ENCODE results near the gene BMPER.

Gene BMPER

DNA sequence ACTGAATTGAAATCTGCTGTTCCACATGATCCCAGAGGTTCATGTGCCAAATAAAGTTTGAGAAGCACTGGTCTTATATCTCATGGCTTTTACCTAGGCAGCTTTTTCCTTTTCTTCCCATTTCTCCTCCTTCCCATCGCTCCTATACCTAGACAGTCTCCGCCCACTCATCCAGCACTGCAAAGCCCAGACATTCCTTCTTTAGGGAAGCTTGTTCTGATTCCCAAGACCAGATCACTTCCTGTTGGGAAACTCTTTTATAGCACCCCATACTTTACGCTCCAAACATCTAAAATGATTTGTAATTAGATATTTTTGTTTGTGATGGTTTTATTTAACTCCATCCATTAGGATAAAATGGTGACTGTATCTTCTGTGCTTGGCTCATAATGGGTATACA is 75.9 kb downstream of the BMPER start:
- peak overlapping the region; percentile 72 for H3K9ac ChIP-seq (ENCODE audit: low read depth, low read length)
- H3K27me3 ChIP-seq (ENCODE audit: control insufficient read depth, insufficient read depth, low read length): no peaks in the 10 kb centered on the region
- H3K9me3 ChIP-seq (replicated peaks; ENCODE audit: low read length): no peaks in the 10 kb centered on the region
- H3K36me3 ChIP-seq (ENCODE audit: insufficient read depth, low read length): no peaks in the 10 kb centered on the region
- H3K4me3 ChIP-seq (ENCODE audit: low read length): no peak overlapping the region
- peaks cover 43% of the 10 kb centered on the region for H3K4me1 ChIP-seq (ENCODE audit: control insufficient read depth, insufficient read depth, low read length)
- H3K4me2 ChIP-seq (ENCODE audit: low read length): peak overlapping the region; percentile 21

GRCh38 chr7:33981671-33982424 is 76.5 kb downstream of the BMPER start:
- no peak overlapping the region for H3K4me3 ChIP-seq (ENCODE audit: low read length)
- H3K4me2 ChIP-seq (ENCODE audit: low read length): peak overlapping the region; percentile 21
- no peaks in the 10 kb centered on the region for H3K36me3 ChIP-seq (ENCODE audit: insufficient read depth, low read length)
- H3K9me3 ChIP-seq (replicated peaks; ENCODE audit: low read length): no peaks in the 10 kb centered on the region
- peaks cover 49% of the 10 kb centered on the region for H3K4me1 ChIP-seq (ENCODE audit: control insufficient read depth, insufficient read depth, low read length)
- H3K27me3 ChIP-seq (ENCODE audit: control insufficient read depth, insufficient read depth, low read length): no peaks in the 10 kb centered on the region
- peak overlapping the region; percentile 72 for H3K9ac ChIP-seq (ENCODE audit: low read depth, low read length)

DNA sequence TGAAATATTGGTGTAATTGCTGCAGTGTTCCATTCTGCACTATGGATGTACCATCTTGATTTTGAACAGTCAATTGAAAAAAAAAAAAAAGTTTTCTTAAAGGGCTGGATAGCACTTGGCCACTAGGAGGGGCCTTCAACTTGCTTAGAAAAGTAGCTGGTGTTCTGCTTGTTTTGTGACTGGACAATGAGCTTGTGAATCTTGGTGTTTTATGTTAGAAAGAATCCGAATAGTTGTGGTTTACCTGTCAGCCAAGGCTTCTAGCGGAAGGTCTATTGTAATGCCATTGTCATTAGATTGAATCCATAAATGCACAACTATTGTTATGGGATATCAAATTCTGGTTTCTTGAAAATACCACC is 77.1 kb downstream of the BMPER start:
- peaks cover 53% of the 10 kb centered on the region for H3K4me1 ChIP-seq (ENCODE audit: control insufficient read depth, insufficient read depth, low read length)
- H3K27me3 ChIP-seq (ENCODE audit: control insufficient read depth, insufficient read depth, low read length): no peaks in the 10 kb centered on the region
- H3K9ac ChIP-seq (ENCODE audit: low read depth, low read length): peak overlapping the region; percentile 72
- no peaks in the 10 kb centered on the region for H3K36me3 ChIP-seq (ENCODE audit: insufficient read depth, low read length)
- no peaks in the 10 kb centered on the region for H3K9me3 ChIP-seq (replicated peaks; ENCODE audit: low read length)
- no peak overlapping the region for H3K4me3 ChIP-seq (ENCODE audit: low read length)
- no peak overlapping the region for H3K4me2 ChIP-seq (ENCODE audit: low read length)

GRCh38 chr7:33986451-33986850 is 81.1 kb downstream of the BMPER start:
- H3K36me3 ChIP-seq (ENCODE audit: insufficient read depth, low read length): no peaks in the 10 kb centered on the region
- no peaks in the 10 kb centered on the region for H3K27me3 ChIP-seq (ENCODE audit: control insufficient read depth, insufficient read depth, low read length)
- H3K4me1 ChIP-seq (ENCODE audit: control insufficient read depth, insufficient read depth, low read length): peaks cover 40% of the 10 kb centered on the region
- H3K9ac ChIP-seq (ENCODE audit: low read depth, low read length): peak overlapping the region; percentile 67
- peak overlapping the region; percentile 8 for H3K4me3 ChIP-seq (ENCODE audit: low read length)
- H3K9me3 ChIP-seq (replicated peaks; ENCODE audit: low read length): no peaks in the 10 kb centered on the region
- H3K4me2 ChIP-seq (ENCODE audit: low read length): peak overlapping the region; percentile 75

GRCh38 chr7:33986951-33987947 is 81.9 kb downstream of the BMPER start:
- Histone ChIP-seq H3K27me3 (ENCODE audit: control insufficient read depth, insufficient read depth, low read length) (no peaks in the 10 kb centered on the region), H3K36me3 (ENCODE audit: insufficient read depth, low read length) (no peaks in the 10 kb centered on the region), H3K4me2 (ENCODE audit: low read length) (peak overlapping the region; percentile 75), H3K9me3 (replicated peaks; ENCODE audit: low read length) (no peaks in the 10 kb centered on the region), H3K9ac (ENCODE audit: low read depth, low read length) (peak overlapping the region; percentile 67), H3K4me1 (ENCODE audit: control insufficient read depth, insufficient read depth, low read length) (peaks cover 32% of the 10 kb centered on the region), H3K4me3 (ENCODE audit: low read length) (peak overlapping the region; percentile 33)

DNA sequence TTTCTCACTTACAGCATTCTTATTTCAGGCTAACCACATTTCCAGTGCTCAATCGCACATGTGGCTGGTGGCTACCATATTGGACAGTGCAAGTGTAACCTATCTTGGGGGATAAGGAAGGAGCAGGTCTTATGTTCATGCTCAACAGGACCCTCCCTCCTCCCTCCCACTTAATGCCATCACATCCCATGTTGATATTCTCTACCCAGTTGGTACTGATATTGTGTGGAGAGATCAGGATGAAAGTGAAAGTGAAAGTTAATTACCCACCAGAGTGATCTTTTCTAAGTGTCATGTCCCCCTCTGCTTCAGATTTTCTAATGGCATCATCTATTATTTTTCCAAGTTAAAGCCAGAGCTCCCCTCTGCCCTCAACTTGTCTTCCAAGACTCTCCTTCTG is 91.6 kb downstream of the BMPER start:
- no peaks in the 10 kb centered on the region for H3K27me3 ChIP-seq (ENCODE audit: control insufficient read depth, insufficient read depth, low read length)
- peaks cover 17% of the 10 kb centered on the region for H3K4me1 ChIP-seq (ENCODE audit: control insufficient read depth, insufficient read depth, low read length)
- H3K9me3 ChIP-seq (replicated peaks; ENCODE audit: low read length): no peaks in the 10 kb centered on the region
- H3K9ac ChIP-seq (ENCODE audit: low read depth, low read length): no peak overlapping the region
- H3K4me2 ChIP-seq (ENCODE audit: low read length): no peak overlapping the region
- H3K36me3 ChIP-seq (ENCODE audit: insufficient read depth, low read length): no peaks in the 10 kb centered on the region
- peak overlapping the region; percentile 30 for H3K4me3 ChIP-seq (ENCODE audit: low read length)

DNA sequence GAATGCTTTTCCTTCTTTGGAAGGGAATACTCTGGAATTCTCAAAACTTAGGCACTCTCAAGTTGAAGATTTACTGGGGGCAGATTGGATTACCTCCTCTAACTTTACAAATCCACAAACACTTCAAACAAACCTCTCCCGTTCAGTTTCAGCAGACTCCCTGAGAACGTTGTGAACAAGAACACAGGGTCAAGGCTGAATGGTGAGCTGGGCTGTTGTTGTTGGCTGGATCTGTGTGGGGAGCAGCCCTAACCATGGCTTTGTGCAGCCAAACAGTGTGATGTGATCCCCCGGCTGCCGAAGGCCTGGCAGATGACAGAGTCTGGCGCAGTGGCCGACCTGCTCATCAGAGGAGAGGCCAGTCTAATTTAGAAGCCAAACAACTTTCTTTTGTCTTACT is 93.1 kb downstream of the BMPER start:
- H3K4me3 ChIP-seq (ENCODE audit: low read length): no peak overlapping the region
- no peaks in the 10 kb centered on the region for H3K36me3 ChIP-seq (ENCODE audit: insufficient read depth, low read length)
- H3K9ac ChIP-seq (ENCODE audit: low read depth, low read length): no peak overlapping the region
- H3K4me1 ChIP-seq (ENCODE audit: control insufficient read depth, insufficient read depth, low read length): peaks cover 17% of the 10 kb centered on the region
- H3K4me2 ChIP-seq (ENCODE audit: low read length): peak overlapping the region; percentile 8
- no peaks in the 10 kb centered on the region for H3K27me3 ChIP-seq (ENCODE audit: control insufficient read depth, insufficient read depth, low read length)
- H3K9me3 ChIP-seq (replicated peaks; ENCODE audit: low read length): no peaks in the 10 kb centered on the region

DNA sequence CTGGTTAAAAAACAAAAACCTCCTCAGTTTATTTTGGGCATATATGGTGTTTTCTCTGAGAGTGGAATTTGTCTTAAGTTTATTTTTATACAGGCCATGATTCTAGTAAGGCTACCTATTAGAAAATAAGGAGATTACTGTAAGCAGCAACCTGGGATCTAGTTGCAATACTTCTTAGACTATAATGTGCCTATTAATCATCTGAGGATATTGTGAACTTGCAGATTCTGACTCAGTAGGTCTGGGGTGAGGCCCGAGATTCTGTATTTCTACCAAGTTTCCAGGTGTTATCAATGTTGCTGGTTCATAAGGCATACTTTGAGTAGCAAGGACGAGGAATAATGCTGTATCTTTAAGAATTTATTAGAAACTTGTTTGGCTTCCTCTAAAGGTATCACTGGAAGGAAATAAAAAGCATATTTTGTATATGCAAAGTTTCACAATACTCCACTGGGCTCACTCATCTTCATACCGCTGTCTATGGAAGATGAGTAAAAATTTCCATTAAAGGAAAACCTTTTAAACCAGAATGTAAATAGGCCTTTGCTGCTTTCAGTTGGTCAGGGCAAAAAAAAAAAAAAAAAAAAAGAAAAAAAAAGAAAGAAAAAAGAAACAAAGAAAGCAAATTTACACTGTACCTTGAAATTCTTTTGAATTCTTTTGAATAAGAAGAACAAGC is 105.8 kb downstream of the BMPER start:
- no peak overlapping the region for H3K9ac ChIP-seq (ENCODE audit: low read depth, low read length)
- no peaks in the 10 kb centered on the region for H3K27me3 ChIP-seq (ENCODE audit: control insufficient read depth, insufficient read depth, low read length)
- H3K9me3 ChIP-seq (replicated peaks; ENCODE audit: low read length): no peaks in the 10 kb centered on the region
- no peaks in the 10 kb centered on the region for H3K36me3 ChIP-seq (ENCODE audit: insufficient read depth, low read length)
- peaks cover 6% of the 10 kb centered on the region for H3K4me1 ChIP-seq (ENCODE audit: control insufficient read depth, insufficient read depth, low read length)
- H3K4me2 ChIP-seq (ENCODE audit: low read length): no peak overlapping the region
- H3K4me3 ChIP-seq (ENCODE audit: low read length): no peak overlapping the region

- Histone ChIP-seq H3K9ac (ENCODE audit: low read depth, low read length) (no peak overlapping the region), H3K4me3 (ENCODE audit: low read length) (no peak overlapping the region), H3K27me3 (ENCODE audit: control insufficient read depth, insufficient read depth, low read length) (no peaks in the 10 kb centered on the region), H3K4me1 (ENCODE audit: control insufficient read depth, insufficient read depth, low read length) (peaks cover 6% of the 10 kb centered on the region), H3K9me3 (replicated peaks; ENCODE audit: low read length) (no peaks in the 10 kb centered on the region), H3K4me2 (ENCODE audit: low read length) (no peak overlapping the region), H3K36me3 (ENCODE audit: insufficient read depth, low read length) (no peaks in the 10 kb centered on the region)
Measured at GRCh38 chr7:34011696-34012095, 106.4 kb downstream of the BMPER start.

DNA sequence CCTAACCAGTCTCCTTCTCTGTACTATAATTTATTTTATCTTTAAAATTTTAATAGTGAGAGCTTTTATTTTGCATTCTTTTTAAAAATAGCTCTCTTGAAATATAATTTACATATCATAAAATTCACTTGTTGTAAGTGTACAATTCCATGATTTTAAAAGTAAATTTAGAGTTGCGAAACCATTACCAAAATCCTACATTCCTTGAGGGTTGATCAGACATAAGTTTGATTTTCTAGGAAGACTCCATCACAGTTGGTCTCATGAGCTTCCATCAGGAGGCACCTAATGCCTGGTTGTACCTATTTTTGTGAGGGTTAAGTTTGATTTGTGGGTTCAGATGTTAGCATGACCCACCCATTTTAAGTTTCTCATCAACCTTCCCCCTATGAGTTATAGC is 108.1 kb downstream of the BMPER start:
- no peak overlapping the region for H3K4me3 ChIP-seq (ENCODE audit: low read length)
- no peaks in the 10 kb centered on the region for H3K9me3 ChIP-seq (replicated peaks; ENCODE audit: low read length)
- H3K4me1 ChIP-seq (ENCODE audit: control insufficient read depth, insufficient read depth, low read length): peaks cover 6% of the 10 kb centered on the region
- H3K27me3 ChIP-seq (ENCODE audit: control insufficient read depth, insufficient read depth, low read length): no peaks in the 10 kb centered on the region
- H3K4me2 ChIP-seq (ENCODE audit: low read length): no peak overlapping the region
- H3K9ac ChIP-seq (ENCODE audit: low read depth, low read length): no peak overlapping the region
- H3K36me3 ChIP-seq (ENCODE audit: insufficient read depth, low read length): no peaks in the 10 kb centered on the region

DNA sequence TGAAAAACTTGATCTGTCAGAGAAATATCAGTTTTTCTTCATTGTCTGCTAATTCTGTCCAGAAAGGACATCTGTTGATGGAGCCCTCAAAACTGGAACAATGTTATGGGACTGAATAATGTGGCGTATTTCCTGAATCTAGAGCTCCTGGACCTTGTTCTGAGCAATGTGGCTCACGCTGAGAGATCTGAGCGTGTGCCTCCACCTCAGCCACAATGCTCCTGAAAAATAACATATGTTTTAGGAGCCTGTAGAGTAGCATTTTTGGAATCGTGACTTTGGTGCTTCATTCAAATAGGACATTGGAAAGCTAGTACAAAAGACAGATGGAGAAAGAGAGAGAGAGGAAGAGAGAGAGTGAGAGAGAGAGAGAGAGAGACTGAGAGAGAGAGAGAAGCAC is 110.3 kb downstream of the BMPER start:
- Histone ChIP-seq H3K9ac (ENCODE audit: low read depth, low read length) (no peak overlapping the region), H3K4me1 (ENCODE audit: control insufficient read depth, insufficient read depth, low read length) (peaks cover 6% of the 10 kb centered on the region), H3K4me2 (ENCODE audit: low read length) (no peak overlapping the region), H3K36me3 (ENCODE audit: insufficient read depth, low read length) (no peaks in the 10 kb centered on the region), H3K9me3 (replicated peaks; ENCODE audit: low read length) (no peaks in the 10 kb centered on the region), H3K4me3 (ENCODE audit: low read length) (no peak overlapping the region), H3K27me3 (ENCODE audit: control insufficient read depth, insufficient read depth, low read length) (no peaks in the 10 kb centered on the region)

All from skeletal muscle satellite cell (primary cell).